Right ventricle myocardium superior (tissue), 1 donor: ENCODE data around the gene SOX11. TPM values are rescaled to one million over a fixed set of nuclear protein-coding genes. Genes with fewer than 3 reads are reported as not detected.
A peak's percentile ranks its signal among the peaks of the same experiment; 100 is the strongest.

Source experiments
- ATAC-seq: fragments of 200-7000 bp; cut with Tn5 transposase; one replicate; pipeline ENCODE4 v1.9.1; 2020; ENCODE audit warnings: mild to moderate bottlenecking; ENCODE audit not compliant: poor library complexity
- DNase-seq: peaks from one replicate; pipeline ENCODE4 v3.0.0-alpha.2; 2020
- intact Hi-C: fragments of 100-400 bp; cut with DNase I; formaldehyde crosslinking; loops from one replicate; pipeline ENCODE4 v1.11.2; 2022
- total RNA-seq: library from RNA; stranded (reverse); fragmentation: NEBNext Ultra II Directional; extraction: Animal tissue kit (Norgen Biotek cat#: 25700); gene quantifications from one replicate; pipeline ENCODE4 v1.2.1, GENCODE V29; 2021
- donor health status: DM: no; HTN: yes; CAD: no; lungs with severe emphysema.

SOX11 gene
- total RNA-seq, 1 donor from 2014 or later, result 0.81 TPM

- no peak for DNase-seq
- intact Hi-C loops, result no loop called here
- ATAC-seq, result no peak
Observed at GRCh38 chr2:5748391-5748790, 56.2 kb downstream of the SOX11 start.

DNA sequence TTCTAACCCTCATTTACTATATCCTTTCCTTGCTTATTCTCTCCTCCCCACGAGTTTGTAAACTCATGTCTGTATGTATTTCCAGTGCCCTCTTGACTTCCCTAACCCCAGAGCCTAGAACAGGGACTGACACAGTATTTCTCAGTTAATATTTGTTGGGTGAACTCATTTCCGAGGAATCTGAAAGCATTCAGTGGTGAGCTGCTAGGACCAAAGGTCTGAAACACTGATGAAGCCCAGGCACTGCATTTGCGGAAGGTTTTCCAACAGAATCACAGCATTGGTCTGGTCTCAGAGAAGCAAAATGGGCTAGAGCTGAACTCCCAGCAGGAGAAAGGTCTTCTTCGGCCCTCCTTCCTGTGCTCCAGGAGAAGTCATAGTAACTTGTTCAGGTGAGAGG is 56.8 kb downstream of the SOX11 start:
- intact Hi-C loops, result no loop called here
- DNase-seq (no peak), ATAC-seq (no peak)

DNA sequence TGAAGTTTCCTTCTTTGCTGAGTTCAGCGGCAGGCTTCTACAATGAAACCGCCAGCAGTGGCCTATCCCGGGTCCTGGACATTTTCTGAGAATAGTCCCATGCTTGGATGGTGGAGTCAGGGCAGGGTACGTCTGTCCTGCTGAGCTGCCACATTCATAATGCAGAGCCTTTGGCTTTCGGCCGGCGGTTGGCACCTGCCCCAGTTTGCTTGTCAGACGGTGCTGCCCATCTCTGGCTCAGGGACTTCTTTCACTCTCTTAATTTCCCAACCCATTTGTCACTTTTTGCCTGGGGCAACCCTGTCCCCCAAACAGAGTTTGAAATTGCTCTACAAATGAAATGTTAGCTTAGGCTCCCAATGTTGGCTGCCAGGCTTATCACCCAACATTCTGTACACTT is 57.2 kb downstream of the SOX11 start:
- DNase-seq (peak; percentile 91), ATAC-seq (peak; percentile 95)
- intact Hi-C loops, result no loop called here
